NCI-H2196 (cell line): ENCODE measurements around the gene FREM1.

Experiments
- DNase-seq: peaks from one replicate; lab custom pipeline; 2025; ENCODE audit not compliant: unreplicated experiment; lab: John Stamatoyannopoulos, UW

FREM1 gene

DNA sequence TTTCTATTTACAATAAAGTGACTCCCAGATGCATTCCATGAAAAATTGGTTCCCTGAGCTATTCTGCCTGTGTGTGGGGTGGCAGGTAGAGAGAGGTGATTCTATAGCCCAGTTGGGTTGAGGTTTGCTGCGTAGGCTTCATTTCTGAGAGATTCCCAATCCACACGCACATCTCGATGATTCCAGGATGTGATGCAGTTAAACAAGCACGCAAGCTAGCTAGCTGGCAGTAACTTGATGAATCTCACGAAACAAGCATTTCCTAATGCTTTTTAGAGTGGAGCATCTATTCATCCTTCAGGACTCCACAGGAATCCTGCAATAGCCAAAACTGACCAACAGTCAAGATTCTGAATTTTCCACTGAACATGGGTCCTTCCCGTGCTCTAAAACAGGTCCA is 143.9 kb downstream of the FREM1 start:
- DNase-seq, result no peak

GRCh38 chr9:14761584-14761983 is 148.6 kb downstream of the FREM1 start:
- DNase-seq, result no peak

DNA sequence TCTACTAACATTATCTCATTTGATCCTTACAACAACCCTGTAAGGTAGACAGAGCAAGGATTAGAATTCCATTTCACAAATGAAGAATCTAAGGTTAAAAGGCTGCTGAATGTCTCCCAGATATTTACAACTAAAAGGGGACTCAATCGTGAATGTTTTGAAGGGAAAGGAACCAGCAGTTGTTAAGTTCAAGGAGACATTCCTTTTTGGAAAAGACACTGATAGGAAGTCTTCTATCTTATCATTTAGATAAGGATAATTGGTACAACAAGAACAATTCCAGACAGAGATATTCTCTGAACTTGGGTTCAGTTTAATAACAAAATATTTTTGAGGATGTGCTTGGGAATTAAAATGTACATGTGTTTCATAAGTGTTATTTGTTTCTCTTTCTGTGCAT is 150.2 kb downstream of the FREM1 start:
- DNase-seq, result no peak

DNA sequence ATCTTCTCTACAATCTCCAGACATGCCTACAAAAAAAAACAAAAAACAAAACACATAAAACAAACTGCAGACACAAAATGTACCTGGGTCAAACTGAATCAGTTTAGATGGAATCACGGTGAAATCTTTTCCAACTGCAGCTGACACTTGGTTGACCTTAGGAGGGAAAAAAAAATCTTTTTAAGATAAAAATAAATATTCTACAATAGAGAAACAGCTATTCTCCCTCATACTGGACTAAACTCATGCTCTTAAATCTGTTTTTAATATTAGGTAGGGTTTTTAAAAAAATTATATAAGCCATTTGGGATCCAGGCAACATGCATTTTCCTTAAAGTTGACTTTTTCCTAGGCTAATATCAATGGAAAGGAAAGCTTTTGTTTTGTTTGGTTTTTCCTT is 153.9 kb downstream of the FREM1 start:
- no peak for DNase-seq

DNA sequence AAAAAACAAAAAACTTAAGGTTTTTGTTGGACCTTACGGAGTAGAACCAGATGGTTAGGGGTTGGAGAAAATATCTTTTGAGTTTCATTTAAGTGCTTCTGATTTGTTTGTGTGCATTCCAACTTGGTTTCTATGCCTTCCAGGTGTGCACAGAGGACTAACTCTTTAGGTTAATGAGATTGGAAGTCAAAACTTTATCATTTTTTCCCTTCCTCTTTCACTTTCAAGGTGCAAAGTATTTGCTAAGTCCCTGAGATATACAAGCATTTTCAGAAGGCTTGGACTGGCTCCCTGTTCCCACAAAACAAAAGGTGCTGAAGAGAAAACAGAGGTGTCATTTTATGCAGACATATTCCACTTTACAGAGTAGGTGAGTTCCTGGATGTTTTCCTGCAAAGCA is 157.4 kb downstream of the FREM1 start:
- no peak for DNase-seq

DNA sequence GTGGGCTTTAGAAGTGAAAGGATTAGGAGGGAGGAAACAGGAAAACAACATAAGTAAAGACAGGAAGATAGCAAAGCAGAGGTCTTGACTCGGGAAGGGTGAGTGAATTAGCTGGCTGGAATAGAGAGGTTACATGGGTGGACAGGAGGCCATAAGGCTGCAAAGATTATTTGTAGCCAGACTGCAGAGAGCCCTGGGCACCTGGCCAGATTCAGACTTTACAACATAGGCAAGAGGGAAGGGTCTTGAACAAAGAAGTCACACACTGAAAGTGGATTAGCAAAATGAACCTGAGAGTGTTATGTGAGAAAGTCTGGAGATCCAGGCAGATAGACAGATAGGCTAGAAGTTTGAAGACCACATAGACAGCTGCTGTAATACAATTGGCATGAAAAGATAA is 158.0 kb downstream of the FREM1 start:
- no peak for DNase-seq

- DNase-seq, result no peak
Observed at GRCh38 chr9:14750821-14751220, 159.4 kb downstream of the FREM1 start.

GRCh38 chr9:14749741-14750211 is 160.5 kb downstream of the FREM1 start:
- DNase-seq, result no peak

DNA sequence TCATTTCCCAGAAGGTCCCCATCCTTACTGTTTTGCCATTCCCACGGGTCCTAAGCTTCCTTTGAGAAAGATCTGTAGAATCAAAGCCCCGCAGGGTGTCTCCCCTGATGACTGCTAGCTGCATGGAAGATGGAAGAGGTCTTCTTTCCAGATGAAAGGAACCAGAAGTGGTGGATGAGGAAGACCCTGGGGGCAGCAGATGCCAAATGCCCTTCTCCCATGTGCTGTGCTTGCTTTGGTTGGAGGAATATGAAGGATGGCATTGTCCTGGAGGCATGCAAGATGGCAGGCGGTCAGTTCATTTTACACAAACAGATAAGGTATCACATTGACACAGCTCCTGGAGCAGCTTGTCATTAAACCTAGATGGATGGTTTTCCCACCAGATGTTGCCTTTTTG is 161.9 kb downstream of the FREM1 start:
- DNase-seq, result no peak

DNA sequence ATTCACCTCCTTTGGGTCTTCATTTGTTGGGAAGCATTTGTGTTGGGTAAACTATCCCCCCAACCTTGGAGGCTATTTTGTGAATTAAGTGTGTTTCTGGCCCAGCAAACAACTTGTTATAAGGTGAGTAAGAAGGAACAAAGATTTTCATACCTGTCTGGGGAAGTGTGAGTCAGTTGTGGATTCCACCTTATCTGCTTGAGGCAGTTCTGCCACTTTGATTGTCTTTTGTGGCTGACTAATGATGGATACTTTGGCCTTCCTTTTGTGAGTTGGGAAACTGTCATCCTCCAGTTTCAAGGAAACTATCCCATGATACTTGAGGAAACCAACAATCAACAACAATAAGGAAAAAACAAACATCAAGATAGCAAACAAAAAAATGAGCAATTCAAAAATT is 163.1 kb downstream of the FREM1 start:
- no peak for DNase-seq

- no peak for DNase-seq
Observed at GRCh38 chr9:14746626-14747025, 163.6 kb downstream of the FREM1 start.

DNA sequence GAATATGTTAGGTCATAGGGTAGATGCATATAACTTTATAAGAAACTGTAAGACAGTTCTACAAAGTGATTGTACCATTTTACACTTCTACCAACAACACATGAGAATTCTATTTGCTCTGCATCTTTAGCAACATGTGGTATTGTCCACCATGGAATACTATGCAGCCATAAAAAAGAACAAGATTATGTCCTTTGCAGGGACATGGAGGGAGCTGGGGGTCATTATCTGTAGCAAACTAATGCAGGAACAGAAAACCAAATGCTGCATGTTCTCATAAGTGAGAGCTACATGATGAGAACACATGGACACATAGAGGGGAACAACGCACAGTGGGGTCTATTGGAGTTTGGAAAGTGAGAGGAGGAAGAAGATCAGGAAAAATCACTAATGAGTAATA is 165.5 kb downstream of the FREM1 start:
- DNase-seq, result no peak

GRCh38 chr9:14741369-14741768 is 168.9 kb downstream of the FREM1 start:
- no peak for DNase-seq

DNA sequence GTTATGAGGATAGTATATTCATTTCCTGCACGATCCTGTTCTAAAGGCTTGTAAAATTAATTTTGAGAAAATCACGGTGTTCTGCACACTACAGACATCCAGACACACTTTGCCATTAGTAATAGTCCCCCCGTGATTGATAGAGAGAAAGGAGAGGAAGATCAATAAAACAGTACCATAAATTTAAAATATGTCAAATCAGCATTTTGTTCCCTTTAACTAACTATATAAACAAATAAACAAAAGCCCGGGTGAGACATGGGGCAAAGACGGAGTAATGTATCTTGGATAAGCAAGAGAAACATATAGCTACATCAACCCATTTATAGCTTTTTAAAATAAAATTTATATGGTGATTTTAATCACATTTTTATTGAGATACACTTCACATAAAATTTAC is 177.1 kb downstream of the FREM1 start:
- DNase-seq, result no peak

- DNase-seq, result no peak
Observed at GRCh38 chr9:14731294-14731981, 178.8 kb downstream of the FREM1 start.

DNA sequence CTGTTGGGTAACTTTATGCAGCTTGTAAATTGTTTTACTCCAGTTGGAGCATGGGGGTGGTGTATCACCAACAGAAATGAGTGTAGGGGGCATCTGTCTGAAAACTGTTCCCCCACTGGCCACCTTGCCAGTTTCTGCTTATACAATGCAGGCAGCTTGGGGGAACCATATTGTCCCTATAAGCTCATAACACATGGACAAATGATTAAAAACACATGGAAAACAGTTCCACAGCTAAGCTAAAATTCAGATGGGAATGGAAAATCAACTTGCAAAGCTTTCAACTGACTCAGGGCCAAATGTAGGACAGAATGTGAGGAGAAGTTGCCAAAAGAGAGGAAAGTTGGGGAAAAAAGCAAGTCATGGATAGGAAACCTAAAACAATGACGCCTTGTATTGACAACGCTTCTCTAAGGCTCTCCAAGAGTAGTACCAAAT is 179.7 kb downstream of the FREM1 start:
- no peak for DNase-seq

GRCh38 chr9:14723301-14723700 is 186.9 kb downstream of the FREM1 start:
- DNase-seq, result no peak

DNA sequence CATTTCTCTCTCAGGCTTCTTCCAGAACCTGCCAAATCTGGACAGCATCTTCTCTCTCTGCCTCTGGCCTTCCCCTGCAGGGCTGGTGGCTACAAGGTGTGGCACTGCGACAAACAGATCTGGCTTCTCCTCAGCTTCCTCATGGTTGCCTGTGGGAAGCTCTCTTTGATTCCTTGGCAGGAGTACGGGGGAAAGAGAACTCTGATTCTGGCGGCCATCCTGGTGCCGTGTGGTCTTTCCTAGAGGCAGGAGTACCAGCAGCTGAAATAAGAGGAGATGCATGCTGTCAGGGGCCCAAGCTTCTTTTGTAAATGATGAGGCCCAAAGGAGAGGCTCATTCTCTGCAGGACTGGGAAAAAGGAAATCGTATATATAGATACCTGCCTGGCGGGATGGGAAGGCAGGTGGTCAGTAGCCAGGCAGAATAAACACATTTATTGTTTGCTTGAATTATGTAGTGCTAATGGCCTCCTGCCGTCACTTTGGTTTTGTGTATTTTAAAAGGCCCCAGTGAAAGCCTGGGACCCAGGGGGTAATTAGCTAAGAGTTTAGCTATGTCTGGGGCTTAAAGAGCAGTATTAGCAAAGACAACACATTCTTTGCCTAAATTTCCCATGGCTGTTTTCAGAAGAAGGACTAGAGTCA is 187.7 kb downstream of the FREM1 start, which contains the start of gene CER1:
CER1 (minus strand) TSS at position 343 of the 645 bp plus-strand sequence; CDS start at position 282, 61 bp downstream.
- DNase-seq, result no peak

DNA sequence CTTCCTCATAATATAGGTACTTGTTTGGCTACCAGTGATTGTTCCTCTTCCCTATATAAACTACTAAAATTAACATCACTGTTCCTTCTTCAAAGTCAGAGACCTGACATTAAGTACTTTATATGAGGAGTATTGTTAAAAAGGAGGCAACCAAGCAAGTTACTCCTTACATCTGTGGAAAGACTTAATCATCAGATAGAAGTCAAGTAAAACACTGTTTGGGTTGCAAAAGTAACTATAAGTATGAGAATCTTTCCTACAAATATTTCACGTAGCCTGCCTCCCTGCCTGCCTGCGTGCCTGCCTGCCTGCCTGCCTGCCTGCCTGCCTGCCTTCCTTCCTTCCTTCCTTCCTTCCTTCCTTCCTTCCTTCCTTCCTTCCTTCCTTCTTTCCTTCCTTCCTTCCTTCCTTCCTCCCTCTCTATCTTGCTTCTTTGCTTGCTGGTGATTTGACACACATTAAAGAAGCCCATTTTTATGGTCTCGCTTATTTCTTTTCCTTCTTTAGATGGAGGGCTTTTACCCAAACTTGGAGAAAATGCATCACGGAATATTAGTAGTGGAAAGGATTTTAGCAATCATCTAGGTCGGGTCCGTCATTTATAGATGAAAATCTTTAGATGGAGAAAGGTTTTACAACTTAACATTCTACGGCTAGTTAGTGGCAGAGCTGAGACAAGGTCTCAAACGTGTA is 190.9 kb downstream of the FREM1 start:
- no peak for DNase-seq

DNA sequence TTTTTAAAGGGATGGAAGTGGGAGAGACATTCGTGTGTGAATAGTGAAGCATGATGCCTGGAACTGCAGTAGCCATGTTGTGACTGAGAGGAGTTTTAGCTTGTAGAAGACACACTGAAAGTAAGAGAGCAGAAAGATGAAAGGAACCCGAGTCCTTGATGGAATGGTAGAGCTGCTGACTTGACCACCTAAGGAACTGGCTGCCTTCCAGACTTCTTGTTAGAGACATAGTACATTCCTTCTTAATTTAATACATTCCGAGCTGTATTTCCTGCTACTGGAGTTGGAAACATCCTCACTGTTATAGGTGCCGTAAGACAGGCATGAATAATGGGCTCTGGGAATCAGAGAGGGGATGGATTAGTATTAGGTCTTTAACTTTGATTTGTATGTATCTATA is 195.1 kb downstream of the FREM1 start:
- no peak for DNase-seq

DNA sequence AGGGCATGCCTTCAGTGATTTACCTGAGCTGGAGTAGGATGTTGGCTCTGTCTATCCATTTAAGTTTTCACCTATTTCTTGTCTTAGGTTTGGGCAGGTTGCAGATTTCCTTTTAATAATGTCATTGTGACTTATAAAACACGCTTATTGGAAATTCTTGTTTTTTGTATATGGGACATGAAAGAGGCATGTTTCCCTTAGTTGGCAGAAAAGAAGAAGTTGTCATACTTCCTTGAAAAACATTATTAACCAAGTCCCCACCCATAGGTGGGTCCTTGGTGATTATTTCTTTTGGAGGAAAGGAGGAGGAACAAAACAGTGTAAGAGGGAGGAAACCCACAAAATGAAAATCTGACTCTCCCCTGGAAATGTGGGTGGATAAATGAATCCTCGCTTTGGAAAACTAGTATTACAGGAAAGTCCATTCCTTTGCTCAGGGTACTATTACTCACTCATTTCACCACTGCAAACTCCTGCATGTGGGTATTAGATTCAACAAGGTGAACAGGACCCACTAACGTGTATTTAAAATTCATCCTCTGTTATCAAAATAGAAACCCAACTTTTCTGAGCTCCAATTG is 197.0 kb downstream of the FREM1 start:
- no peak for DNase-seq

- DNase-seq, result no peak
Observed at GRCh38 chr9:14710804-14711203, 199.4 kb downstream of the FREM1 start.
